Large intestine (tissue), 3 donors: ENCODE data around the gene PARN. TPM values are rescaled to one million over a fixed set of nuclear protein-coding genes. Genes with fewer than 3 reads are reported as not detected.
"Not testable (repeated sequence)": the region's sequence is repeated elsewhere in the genome, so short reads cannot be mapped to it uniquely, and the experiment has no call there.

Experiments
- DNase-seq, 2 donors: peaks; one replicate each; pipeline versions ENCODE4 v3.0.0 to v3.0.0-alpha.2; 2013
- H3K27ac ChIP-seq: one replicate; pipeline ENCODE4 v1.5.1; 2013; ENCODE audit warnings: low read length
- H3K27me3 ChIP-seq: 2 replicates; pipeline ENCODE4 v1.6.1; 2013; ENCODE audit warnings: low read length; ENCODE audit not compliant: control insufficient read depth, insufficient read depth
- H3K36me3 ChIP-seq: 2 replicates; pipeline ENCODE4 v1.6.1; 2013; ENCODE audit warnings: low read length; ENCODE audit not compliant: control insufficient read depth, insufficient read depth
- H3K4me1 ChIP-seq: one replicate; pipeline ENCODE4 v1.6.1; 2013; ENCODE audit warnings: low read length; ENCODE audit not compliant: control insufficient read depth, insufficient read depth
- H3K4me3 ChIP-seq: one replicate; pipeline ENCODE4 v1.5.1; 2013; ENCODE audit warnings: low read length
- H3K9me3 ChIP-seq: one replicate; pipeline ENCODE4 v1.6.1; 2013; ENCODE audit warnings: mild to moderate bottlenecking, low read depth, low read length, moderate library complexity; ENCODE audit not compliant: control insufficient read depth
- WGBS: methylation state at CpG from one replicate; pipeline ENCODE4 v1.1.5; 2013; ENCODE audit warnings: low lambda C conversion rate; ENCODE audit not compliant: insufficient coverage; 5-methylcytosine and 5-hydroxymethylcytosine counted together
- polyA plus RNA-seq: library from polyadenylated mRNA; unstranded; fragments of 120-200 nt; gene quantifications from one replicate; pipeline ENCODE4 v1.2.1, GENCODE V29; 2013

The PARN gene
- polyA plus RNA-seq, 1 donor, result 23.6 TPM

DNA sequence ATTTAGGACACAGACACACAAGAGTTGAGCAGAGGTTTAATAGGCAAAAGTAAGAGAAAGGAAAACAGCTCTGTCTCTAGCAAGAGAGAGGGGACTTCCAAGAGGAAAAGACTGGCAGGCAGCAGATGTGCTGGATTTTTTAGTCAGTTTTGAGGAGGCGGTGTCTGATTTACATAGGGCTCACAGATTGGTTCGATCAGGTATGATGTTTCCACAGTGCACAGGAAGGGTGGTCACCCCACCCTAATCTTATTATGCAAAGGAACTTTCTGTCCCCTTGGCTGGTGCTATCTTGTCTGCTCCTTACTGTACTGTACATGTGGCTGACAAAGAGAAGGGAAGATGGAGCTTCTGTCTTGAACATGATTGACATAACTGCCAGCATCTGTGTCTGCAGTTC is 28.0 kb upstream of the PARN start:
- Histone ChIP-seq H3K4me1 (peaks cover 12% of the 10 kb centered on the region), H3K27me3 (no peaks in the 10 kb centered on the region), H3K9me3 (no peaks in the 10 kb centered on the region), H3K4me3 (no peak overlapping the region), H3K27ac (no peak overlapping the region), H3K36me3 (peaks cover 47% of the 10 kb centered on the region)
- WGBS, result no CpG with 5 or more reads among the region's 2 CpGs
- peak in 1 of 2 donors; percentile 21 for DNase-seq

DNA sequence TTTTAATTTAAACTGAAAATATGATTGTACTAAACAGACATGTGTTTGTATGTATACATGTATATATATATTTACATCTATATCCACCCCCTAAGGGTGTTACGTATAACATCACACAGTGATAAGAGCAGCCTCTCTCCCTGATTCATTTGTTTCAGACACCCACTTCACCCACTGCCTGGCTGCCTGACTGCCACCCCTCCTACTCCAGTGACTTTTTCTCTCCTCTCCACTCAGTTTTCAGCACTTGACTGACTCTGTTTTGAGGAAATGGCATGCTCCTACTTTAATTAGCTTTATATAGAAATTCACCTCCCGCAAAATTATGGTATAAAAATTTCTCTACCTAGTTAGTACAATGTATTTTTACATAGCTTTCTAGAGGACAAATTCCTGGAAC is 22.7 kb upstream of the PARN start:
- Histone ChIP-seq H3K36me3 (peaks cover 56% of the 10 kb centered on the region), H3K27me3 (no peaks in the 10 kb centered on the region), H3K27ac (no peak overlapping the region), H3K9me3 (no peaks in the 10 kb centered on the region), H3K4me3 (no peak overlapping the region), H3K4me1 (peaks cover 12% of the 10 kb centered on the region)
- 100% methylated on average over 1 of the region's 2 CpGs for WGBS
- no peak for DNase-seq

DNA sequence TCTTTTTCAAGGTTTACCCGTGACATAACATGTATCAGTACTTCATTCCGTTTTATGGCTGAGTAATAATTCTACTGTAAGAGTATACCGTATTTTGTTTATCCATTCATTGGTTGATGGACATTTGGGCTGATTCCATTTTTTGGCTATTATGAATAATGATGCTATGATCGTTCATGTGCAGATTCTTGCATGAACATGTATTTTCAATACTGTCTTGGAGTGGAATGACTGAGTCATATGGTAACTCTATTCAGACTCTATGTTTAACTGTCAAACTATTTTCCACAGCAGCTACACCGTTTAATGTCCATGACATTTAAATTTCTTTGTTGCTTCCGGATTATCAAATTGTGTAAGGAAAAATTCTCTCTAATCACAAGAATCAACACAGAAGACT is 20.6 kb upstream of the PARN start:
- H3K36me3 ChIP-seq, result peaks cover 58% of the 10 kb centered on the region
- H3K27ac ChIP-seq, result no peak overlapping the region
- no peaks in the 10 kb centered on the region for H3K27me3 ChIP-seq
- WGBS, result 87% methylated on average over 4 of the region's 6 CpGs
- no peak for DNase-seq
- H3K4me3 ChIP-seq, result no peak overlapping the region
- H3K4me1 ChIP-seq, result no peaks in the 10 kb centered on the region
- no peaks in the 10 kb centered on the region for H3K9me3 ChIP-seq

DNA sequence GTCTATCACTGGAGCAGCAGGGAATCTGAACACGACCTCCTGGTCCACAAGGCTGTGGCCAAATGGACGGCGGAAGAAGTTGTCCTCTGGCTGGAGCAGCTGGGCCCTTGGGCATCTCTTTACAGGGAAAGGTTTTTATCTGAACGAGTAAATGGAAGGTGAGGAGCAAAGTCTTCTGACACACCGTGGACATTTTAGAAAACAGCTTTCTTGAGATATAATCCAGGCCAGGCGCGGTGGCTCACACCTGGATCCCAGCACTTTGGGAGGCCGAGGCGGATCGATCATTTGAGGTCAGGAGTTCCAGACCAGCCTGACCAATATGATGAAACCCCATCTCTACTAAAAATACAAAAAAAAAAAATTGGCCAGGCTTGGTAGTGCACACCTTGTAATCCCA is 19.8 kb upstream of the PARN start:
- H3K36me3 ChIP-seq, result peaks cover 60% of the 10 kb centered on the region
- WGBS, result 100% methylated on average over 1 of the region's 10 CpGs

DNA sequence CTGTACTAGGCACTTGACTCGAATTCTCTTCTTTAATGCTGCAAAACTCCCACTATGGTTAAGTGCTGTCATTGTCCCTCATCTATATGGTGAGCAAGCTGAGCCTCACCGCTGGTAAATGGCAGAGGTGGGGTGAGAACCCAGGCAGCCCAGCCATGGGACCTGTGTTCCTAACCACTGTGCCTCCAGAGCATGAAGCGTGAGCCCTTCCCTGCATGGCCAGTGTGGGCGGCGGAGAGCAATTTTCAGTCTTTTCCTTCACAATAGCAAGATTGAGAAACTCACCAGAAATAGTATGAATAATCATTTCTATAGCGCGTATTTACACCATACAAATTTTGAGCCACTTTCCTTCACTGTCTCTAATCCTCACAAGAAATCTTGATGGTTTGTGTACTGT is 11.9 kb upstream of the PARN start:
- no peak for DNase-seq
- Histone ChIP-seq H3K9me3 (no peaks in the 10 kb centered on the region), H3K27me3 (no peaks in the 10 kb centered on the region), H3K27ac (no peak overlapping the region), H3K4me3 (no peak overlapping the region), H3K4me1 (peaks cover 3% of the 10 kb centered on the region), H3K36me3 (peaks cover 46% of the 10 kb centered on the region)
- 90% methylated on average over 2 of the region's 7 CpGs for WGBS

More for the DNA sequence above, 19.8 kb upstream of the PARN start:
- H3K4me1 ChIP-seq, result no peaks in the 10 kb centered on the region
- no peak for DNase-seq
- H3K9me3 ChIP-seq, result no peaks in the 10 kb centered on the region
- no peak overlapping the region for H3K27ac ChIP-seq
- no peak overlapping the region for H3K4me3 ChIP-seq
- H3K27me3 ChIP-seq, result no peaks in the 10 kb centered on the region

DNA sequence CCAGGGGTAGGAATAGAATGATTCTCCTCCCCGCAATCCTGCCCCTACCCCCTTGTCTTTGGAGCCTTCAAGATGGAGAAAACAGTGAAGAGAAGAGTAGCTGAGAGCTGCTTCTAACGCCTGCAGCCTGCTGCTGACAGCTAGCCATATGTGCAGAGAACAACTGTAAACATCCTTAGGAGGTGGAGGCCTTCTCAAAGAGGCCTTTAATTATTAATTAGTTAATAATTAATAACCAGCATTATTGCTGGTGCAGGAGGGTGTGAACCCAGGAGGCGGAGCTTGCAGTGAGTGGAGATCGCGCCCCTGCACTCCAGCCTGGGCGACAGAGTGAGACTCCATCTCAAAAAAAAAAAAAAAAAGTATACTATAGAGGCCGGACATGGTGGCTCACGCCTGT is 11.1 kb upstream of the PARN start:
- Histone ChIP-seq H3K27me3 (no peaks in the 10 kb centered on the region), H3K36me3 (peaks cover 42% of the 10 kb centered on the region), H3K27ac (no peak overlapping the region), H3K4me3 (no peak overlapping the region), H3K4me1 (peaks cover 4% of the 10 kb centered on the region), H3K9me3 (no peaks in the 10 kb centered on the region)
- DNase-seq, result no peak
- WGBS, result no CpG with 5 or more reads among the region's 8 CpGs

DNA sequence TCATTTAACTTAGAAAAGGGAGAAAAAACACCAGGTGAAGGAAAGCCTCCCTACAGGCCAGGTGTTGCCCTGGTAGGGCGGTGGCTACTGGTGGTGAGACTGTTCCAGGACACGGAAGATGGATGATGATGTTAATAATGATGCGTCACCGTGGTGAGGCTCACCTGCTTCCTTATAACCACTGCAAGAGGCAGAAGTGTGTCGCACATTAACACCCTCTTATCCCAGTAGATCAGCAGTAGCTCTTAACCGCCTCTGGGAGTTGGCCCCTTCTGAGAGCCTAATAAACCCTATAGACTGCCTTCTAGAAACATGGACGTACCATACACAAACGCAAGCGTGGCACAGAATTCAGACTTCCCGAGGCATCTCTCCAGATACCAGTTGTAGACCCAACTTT is 10.5 kb upstream of the PARN start:
- no peak overlapping the region for H3K27ac ChIP-seq
- peaks cover 36% of the 10 kb centered on the region for H3K36me3 ChIP-seq
- peak in 1 of 2 donors; percentile 39 for DNase-seq
- no peaks in the 10 kb centered on the region for H3K9me3 ChIP-seq
- no peaks in the 10 kb centered on the region for H3K27me3 ChIP-seq
- H3K4me3 ChIP-seq, result no peak overlapping the region
- WGBS, result no CpG with 5 or more reads among the region's 10 CpGs
- peaks cover 10% of the 10 kb centered on the region for H3K4me1 ChIP-seq

DNA sequence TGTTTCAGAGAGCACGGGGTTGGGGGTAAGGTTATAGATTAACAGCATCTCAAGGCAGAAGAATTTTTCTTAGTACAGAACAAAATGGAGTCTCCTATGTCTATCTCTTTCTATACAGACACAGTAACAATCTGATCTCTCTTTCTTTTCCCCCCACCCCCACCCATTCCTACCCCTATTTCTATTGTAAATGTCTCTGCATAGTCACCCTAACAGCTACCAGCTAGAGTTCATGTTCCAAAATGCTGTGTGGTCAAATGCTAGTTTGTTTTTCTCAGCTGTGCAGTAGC is 6.8 kb upstream of the PARN start:
- not testable (repeated sequence) for H3K9me3 ChIP-seq, H3K4me3 ChIP-seq, H3K27me3 ChIP-seq, DNase-seq
- no CpG with 5 or more reads among the region's 1 CpG for WGBS
- Histone ChIP-seq H3K27ac (peak overlapping the region; percentile 13), H3K4me1 (peaks cover 26% of the 10 kb centered on the region), H3K36me3 (peaks cover 19% of the 10 kb centered on the region)

DNA sequence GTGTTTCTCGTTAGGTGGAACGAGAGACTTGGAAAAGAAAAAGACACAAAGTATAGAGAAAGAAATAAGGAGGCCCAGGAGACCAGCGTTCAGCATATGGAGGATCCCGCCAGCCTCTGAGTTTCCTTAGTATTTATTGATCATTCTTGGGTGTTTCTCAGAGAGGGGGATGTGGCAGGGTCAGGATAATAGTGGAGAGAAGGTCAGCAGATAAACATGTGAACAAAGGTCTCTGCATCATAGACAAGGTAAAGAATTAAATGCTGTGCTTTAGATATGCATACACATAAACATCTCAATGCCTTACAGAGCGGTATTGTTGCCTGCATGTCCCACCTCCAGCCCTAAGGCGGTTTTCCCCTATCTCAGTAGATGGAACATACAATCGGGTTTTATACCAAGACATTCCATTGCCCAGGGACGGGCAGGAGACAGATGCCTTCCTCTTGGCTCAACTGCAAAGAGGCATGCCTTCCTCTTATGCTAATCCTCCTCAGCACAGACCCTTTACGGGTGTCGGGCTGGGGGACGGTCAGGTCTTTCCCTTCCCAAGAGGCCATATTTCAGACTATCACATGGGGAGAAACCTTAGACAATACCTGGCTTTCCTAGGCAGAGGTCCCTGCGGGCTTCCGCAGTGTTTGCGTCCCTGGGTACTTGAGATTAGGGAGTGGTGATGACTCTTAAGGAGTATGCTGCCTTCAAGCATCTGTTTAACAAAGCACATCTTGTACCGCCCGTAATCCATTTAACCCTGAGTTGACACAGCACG is 6.3 kb upstream of the PARN start:
- H3K4me3 ChIP-seq, H3K27me3 ChIP-seq, H3K9me3 ChIP-seq: not testable (repeated sequence)
- H3K36me3 ChIP-seq, result peaks cover 16% of the 10 kb centered on the region
- H3K4me1 ChIP-seq, result peaks cover 27% of the 10 kb centered on the region
- peak in 1 of 2 donors; percentile 50 for DNase-seq
- peak overlapping the region; percentile 38 for H3K27ac ChIP-seq
- 20% methylated on average over 1 of the region's 17 CpGs for WGBS

DNA sequence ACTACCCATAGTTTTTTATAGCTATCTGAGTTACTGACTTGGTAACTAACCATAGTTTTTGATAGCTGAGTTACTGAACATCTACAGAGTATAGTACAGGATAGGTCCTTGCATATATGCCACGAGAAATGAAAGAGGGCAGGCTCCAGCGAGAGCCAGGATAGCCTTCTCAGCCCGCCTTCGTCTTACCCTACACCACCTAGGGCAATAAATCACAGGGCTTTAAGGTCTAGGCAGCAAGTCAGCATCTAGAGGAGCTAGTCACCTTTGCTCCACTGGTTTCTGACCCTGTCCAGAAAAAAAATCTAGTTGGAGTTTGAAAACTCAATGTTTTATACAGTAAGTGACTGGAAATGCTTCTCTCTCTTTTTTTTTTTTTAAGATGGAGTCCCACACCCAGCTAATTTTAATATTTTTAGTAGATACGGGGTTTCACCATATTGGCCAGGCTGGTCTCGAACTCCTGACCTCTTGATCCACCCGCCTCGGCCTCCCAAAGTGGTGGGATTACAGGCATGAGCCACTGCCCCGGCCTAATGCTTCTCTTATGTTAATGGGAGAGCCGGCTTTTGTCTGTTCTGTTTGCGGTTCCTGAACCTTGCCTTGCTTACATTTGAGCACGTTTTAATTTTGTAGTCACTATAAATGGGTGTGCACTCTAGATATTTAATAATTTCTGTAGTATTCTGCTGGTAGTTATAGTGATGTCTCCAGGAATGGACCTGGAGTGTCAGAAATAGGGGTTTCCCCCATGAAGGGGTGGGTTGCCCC is 5.5 kb upstream of the PARN start:
- H3K27me3 ChIP-seq, result no peaks in the 10 kb centered on the region

DNA sequence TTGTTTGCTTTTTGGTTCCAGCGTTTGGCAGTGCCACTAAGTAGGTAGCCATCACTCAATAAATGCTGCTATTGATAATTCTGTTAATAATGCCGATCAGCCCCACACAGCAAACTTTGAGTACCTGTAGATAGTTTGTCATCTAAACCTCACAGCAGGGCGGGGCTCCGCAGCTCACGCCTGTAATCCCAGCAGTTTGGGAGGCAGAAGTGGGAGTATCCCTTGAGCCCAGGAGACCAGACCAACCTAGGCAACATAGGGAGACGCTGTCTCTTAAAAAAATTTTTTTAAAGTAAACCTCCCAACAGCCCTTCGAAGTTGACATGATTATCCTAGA is 4.3 kb upstream of the PARN start:
- peaks cover 31% of the 10 kb centered on the region for H3K4me1 ChIP-seq
- WGBS, result no CpG with 5 or more reads among the region's 7 CpGs
- peaks cover 4% of the 10 kb centered on the region for H3K36me3 ChIP-seq
- DNase-seq, result no peak
- peak overlapping the region; percentile 96 for H3K27ac ChIP-seq
- H3K4me3 ChIP-seq, result peak overlapping the region; percentile 93
- H3K27me3 ChIP-seq, result no peaks in the 10 kb centered on the region
- no peaks in the 10 kb centered on the region for H3K9me3 ChIP-seq

More for the DNA sequence above, 5.5 kb upstream of the PARN start:
- 18% methylated on average over 2 of the region's 12 CpGs for WGBS
- peak overlapping the region; percentile 54 for H3K27ac ChIP-seq
- H3K4me3 ChIP-seq, result no peak overlapping the region
- peaks cover 27% of the 10 kb centered on the region for H3K4me1 ChIP-seq
- DNase-seq, result peak; percentile 51 to 69
- peaks cover 8% of the 10 kb centered on the region for H3K36me3 ChIP-seq
- no peaks in the 10 kb centered on the region for H3K9me3 ChIP-seq
